Measurements from ENCODE around the gene HOMER1.

DNA sequence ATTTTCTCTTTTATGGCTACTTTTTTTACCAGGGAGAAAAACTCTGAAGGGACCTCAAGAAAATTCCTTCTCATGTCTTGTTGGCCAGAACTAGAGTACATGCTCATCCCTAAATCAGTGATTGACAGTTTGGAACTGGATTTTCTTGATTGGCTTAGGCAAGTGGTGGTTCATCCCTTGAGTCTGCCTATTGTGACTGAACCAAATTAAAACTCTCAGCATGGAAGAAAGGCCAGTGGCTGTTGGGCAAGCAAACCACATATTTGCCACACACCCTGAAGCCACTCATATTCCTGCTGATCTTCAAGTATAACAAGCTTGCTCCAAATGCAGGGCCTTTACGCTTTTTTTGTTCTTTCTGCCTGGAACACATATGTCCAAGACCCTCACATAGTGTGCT, 7.2 kb upstream of the HOMER1 start:
- TF ChIP-seq, protein P1, sequence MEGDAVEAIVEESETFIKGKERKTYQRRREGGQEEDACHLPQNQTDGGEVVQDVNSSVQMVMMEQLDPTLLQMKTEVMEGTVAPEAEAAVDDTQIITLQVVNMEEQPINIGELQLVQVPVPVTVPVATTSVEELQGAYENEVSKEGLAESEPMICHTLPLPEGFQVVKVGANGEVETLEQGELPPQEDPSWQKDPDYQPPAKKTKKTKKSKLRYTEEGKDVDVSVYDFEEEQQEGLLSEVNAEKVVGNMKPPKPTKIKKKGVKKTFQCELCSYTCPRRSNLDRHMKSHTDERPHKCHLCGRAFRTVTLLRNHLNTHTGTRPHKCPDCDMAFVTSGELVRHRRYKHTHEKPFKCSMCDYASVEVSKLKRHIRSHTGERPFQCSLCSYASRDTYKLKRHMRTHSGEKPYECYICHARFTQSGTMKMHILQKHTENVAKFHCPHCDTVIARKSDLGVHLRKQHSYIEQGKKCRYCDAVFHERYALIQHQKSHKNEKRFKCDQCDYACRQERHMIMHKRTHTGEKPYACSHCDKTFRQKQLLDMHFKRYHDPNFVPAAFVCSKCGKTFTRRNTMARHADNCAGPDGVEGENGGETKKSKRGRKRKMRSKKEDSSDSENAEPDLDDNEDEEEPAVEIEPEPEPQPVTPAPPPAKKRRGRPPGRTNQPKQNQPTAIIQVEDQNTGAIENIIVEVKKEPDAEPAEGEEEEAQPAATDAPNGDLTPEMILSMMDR (IDR thresholded peaks at IDR 0.05): no peak
- TF ChIP-seq POLR2A (IDR thresholded peaks at IDR 0.05; ENCODE audit: low read depth): no peak

Measured in esophagus muscularis mucosa (tissue), 3 donors.